HG03103 (cell line): ENCODE measurements around the gene TTC3.
"Not testable (repeated sequence)": the region's sequence is repeated elsewhere in the genome, so short reads cannot be mapped to it uniquely, and the experiment has no call there.

Source experiments
- ATAC-seq: cut with Tn5 transposase; IDR thresholded peaks from one replicate; pipeline ENCODE4 v1.9.1; 2021; ENCODE audit warnings: low read depth; ENCODE audit not compliant: unreplicated experiment

The TTC3 gene

GRCh38 chr21:37143392-37143791 is 70.3 kb downstream of the TTC3 start:
- ATAC-seq, result not testable (repeated sequence)

GRCh38 chr21:37145635-37146111 is 72.6 kb downstream of the TTC3 start:
- no peak for ATAC-seq

- ATAC-seq, result no peak
Observed at GRCh38 chr21:37146320-37147235, 73.5 kb downstream of the TTC3 start.

DNA sequence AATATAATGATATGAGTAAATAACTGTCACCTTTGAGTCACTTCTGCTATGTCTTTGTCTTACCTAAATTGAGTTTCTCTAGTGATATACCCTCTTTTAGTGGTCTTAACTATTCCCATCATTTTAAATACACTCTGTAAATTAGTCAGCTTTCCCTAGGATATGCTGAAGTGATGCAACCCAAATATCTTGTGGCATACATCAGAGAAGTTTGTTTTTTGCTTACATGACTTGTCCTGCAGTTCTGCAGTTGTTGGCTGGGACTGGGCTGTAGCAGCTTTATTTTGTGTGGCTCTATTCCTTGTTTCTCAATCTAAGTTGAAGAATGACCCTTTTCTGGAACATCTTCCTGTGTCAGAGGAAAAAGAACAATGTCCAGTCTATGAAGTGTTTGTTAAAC is 76.4 kb downstream of the TTC3 start:
- ATAC-seq, result no peak

- no peak for ATAC-seq
Observed at GRCh38 chr21:37153196-37153934, 80.3 kb downstream of the TTC3 start.

GRCh38 chr21:37153935-37154350 is 80.9 kb downstream of the TTC3 start:
- ATAC-seq, result no peak

DNA sequence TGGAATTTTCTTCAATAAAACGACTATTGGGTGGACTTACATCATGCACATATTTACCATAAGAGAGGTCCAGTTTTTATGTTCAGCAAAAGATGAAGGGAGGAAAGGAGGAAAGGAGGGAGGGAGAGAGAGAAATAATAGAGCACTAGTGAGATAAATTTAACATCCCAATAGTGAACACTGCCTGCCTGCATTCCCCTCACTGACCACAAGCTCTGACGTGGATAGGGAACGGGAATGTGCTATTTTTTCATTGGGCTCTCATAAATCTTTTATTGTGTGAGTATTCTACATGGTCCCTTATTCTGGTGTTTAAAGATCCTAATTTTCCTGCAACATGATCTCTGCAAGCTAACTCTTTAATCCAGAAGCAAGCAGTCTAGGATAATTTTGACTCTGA is 82.1 kb downstream of the TTC3 start:
- ATAC-seq, result no peak

DNA sequence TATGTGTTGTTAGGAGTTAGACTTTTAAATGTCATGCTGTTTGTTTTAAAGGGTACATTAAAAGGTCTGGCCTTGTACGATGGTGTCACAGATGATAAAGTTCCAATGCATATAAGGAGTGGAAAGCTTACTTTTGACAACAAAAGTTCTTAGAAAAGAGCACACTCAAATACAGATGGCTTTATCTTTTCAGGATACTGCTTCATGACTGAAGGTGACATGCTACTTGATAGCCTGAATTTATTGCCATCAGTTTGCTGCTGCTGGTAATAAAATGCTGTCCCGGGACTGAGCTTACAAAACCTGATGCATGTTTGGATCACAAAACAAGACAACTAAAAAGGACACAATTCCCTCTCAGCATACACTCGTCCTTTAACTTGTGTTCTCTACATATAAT is 84.9 kb downstream of the TTC3 start:
- ATAC-seq, result no peak

- ATAC-seq, result peak; percentile 74
Observed at GRCh38 chr21:37159053-37159776, 86.2 kb downstream of the TTC3 start.

GRCh38 chr21:37159949-37160348 is 86.9 kb downstream of the TTC3 start:
- no peak for ATAC-seq

- ATAC-seq, result no peak
Observed at GRCh38 chr21:37164742-37165141, 91.7 kb downstream of the TTC3 start.

DNA sequence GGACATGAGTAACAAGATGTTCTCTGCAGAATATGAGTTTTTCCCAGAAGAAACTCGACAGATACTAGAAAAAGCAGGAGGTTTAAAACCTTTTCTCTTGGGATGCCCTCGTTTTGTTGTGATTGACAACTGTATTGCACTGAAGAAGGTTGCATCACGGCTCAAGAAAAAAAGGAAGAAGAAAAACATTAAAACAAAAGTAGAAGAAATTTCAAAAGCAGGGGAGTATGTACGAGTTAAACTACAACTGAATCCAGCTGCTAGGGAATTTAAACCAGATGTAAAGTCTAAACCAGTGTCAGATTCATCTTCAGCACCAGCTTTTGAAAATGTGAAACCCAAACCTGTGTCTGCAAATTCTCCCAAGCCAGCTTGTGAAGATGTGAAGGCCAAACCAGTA is 92.5 kb downstream of the TTC3 start:
- ATAC-seq, result no peak

GRCh38 chr21:37166733-37167132 is 93.7 kb downstream of the TTC3 start:
- ATAC-seq, result no peak

- ATAC-seq, result no peak
Observed at GRCh38 chr21:37168666-37169065, 95.6 kb downstream of the TTC3 start.

DNA sequence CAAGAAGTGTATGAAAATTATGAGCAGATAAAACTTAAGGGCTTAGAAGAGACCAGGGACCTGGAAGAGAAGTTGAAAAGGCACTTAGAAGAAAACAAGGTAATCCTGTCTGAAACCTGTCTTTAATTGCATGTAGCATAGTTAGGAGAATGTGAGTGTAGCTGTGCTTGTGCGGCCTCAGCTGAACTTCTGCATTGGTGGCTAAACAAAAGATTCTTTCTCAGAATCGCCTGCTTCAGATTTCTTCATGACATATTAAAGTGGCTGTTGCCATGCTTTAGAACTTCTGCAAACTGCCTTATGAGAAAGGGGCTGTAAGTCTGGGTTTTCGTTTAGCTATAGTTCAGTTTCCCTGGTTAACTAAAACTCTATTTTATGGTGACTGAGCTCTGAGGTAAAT is 99.6 kb downstream of the TTC3 start:
- no peak for ATAC-seq

GRCh38 chr21:37176716-37177115 is 103.7 kb downstream of the TTC3 start:
- ATAC-seq, result no peak

GRCh38 chr21:37181059-37181458 is 108.0 kb downstream of the TTC3 start:
- no peak for ATAC-seq

DNA sequence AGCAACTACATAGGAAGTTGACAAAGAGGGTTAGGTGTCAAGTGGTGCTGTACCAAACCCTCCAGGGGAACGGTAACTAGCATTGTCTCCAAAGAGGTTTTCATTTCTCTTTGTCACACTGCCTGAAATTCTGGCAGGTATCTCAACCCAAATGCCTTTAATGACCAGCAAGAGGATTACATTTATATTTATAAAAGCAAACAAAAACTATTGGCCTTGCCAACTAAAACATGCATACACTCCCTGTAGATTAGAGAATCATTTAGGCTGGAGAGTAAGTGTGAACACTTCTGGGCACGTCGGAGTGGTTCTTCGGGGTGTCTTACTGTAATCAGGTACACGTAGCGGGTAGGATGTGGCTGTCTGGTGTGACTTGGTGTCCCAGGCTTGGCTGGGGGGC is 109.2 kb downstream of the TTC3 start:
- no peak for ATAC-seq

GRCh38 chr21:37183749-37184148 is 110.7 kb downstream of the TTC3 start:
- ATAC-seq, result no peak

DNA sequence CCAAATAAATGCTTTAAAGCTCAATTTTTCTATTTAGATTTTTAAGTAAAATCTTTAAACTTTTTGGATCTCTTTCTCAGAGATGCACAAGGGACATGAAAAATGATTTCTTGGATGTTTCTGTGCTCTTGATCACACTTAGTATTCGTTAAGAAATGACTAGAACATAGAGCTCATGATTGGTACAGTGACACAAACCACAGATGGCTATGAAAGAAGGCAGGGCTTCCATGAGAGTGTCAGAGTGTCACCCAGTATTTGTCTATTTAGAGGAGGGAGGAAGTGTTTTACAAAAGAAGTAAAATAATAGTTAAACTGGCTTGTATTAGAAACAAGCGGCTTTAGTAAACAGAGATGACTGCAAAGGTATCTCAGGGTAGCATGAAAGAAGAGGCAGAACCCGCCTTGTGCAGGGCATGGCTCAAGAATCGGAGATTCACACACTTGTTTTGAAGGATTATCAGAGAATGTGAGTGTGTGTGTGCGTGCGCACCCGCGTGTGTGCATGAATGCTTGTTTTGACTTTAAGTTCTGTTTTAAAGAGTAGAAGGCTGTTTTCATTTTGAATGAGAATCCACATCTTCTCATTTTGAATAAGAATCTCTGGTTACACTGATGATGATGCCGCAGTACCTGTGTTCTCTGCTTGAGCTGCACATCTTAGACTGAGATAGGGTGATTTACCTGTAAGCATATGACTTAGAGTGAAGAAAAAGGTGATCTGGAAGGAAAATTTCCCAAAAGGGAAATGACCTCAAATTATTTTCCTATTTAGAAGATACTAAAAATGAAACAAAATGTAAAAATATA is 111.9 kb downstream of the TTC3 start:
- ATAC-seq, result no peak
